OCI-LY1 (cell line): Measurements from ENCODE around the gene MAGI2.

Experiments used
- EZH2 ChIP-seq: fragments of 200-600 bp; sonication (generic), shearing (Covaris generic); IDR thresholded peaks from 2 replicates; pipeline ENCODE4 v1.8.0; 2017; ENCODE audit warnings: borderline replicate concordance, mixed run types, mild to moderate bottlenecking, antibody characterized with exemption, low read length, moderate library complexity, mixed read lengths
- TF ChIP-seq, protein P1 (sequence below): fragments of 200-600 bp; sonication (generic), shearing (Covaris generic); IDR thresholded peaks from 2 replicates; pipeline ENCODE4 v1.5.1; 2017; ENCODE audit warnings: mild to moderate bottlenecking, antibody characterized with exemption, low read length, moderate library complexity, mixed read lengths

- TF ChIP-seq, protein P1, sequence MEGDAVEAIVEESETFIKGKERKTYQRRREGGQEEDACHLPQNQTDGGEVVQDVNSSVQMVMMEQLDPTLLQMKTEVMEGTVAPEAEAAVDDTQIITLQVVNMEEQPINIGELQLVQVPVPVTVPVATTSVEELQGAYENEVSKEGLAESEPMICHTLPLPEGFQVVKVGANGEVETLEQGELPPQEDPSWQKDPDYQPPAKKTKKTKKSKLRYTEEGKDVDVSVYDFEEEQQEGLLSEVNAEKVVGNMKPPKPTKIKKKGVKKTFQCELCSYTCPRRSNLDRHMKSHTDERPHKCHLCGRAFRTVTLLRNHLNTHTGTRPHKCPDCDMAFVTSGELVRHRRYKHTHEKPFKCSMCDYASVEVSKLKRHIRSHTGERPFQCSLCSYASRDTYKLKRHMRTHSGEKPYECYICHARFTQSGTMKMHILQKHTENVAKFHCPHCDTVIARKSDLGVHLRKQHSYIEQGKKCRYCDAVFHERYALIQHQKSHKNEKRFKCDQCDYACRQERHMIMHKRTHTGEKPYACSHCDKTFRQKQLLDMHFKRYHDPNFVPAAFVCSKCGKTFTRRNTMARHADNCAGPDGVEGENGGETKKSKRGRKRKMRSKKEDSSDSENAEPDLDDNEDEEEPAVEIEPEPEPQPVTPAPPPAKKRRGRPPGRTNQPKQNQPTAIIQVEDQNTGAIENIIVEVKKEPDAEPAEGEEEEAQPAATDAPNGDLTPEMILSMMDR: no peak
- no peak for TF ChIP-seq EZH2
Observed at GRCh38 chr7:78542981-78543380, 910.5 kb downstream of the MAGI2 start.
